Urinary bladder (tissue), 4 donors: ENCODE measurements around the gene RMI2. TPM values are rescaled to one million over a fixed set of nuclear protein-coding genes. Genes with fewer than 3 reads are reported as not detected.
A peak's percentile ranks its signal among the peaks of the same experiment; 100 is the strongest.

Experiments
- DNase-seq: peaks from one replicate; pipeline ENCODE4 v3.0.0-alpha.2; 2015; ENCODE audit errors: extremely low spot score
- H3K27ac ChIP-seq: one replicate; pipeline ENCODE4 v1.5.1; 2013; ENCODE audit warnings: low read depth, mild to moderate bottlenecking, moderate library complexity
- H3K36me3 ChIP-seq: one replicate; pipeline ENCODE4 v1.6.1; 2013; ENCODE audit warnings: mild to moderate bottlenecking, moderate library complexity; ENCODE audit not compliant: insufficient read depth
- H3K4me1 ChIP-seq: one replicate; pipeline ENCODE4 v1.6.1; 2013; ENCODE audit warnings: mild to moderate bottlenecking, moderate library complexity; ENCODE audit not compliant: insufficient read depth
- H3K4me3 ChIP-seq: one replicate; pipeline ENCODE4 v1.5.1; 2013; ENCODE audit warnings: low read depth, low read length
- WGBS: extraction: QIAGEN DNeasy Blood & Tissue Kit; methylation state at CpG from one replicate; pipeline ENCODE4 v1.1.7; 2013; 5-methylcytosine and 5-hydroxymethylcytosine counted together
- polyA plus RNA-seq: library from polyadenylated mRNA; stranded (reverse); fragments of 200-250 nt; gene quantifications from one replicate; pipeline ENCODE4 v1.2.3, GENCODE V29; 2013
- total RNA-seq: library from RNA; depleted of rRNA; stranded (reverse); fragments of >200 nt; gene quantifications from one replicate; pipeline ENCODE4 v1.2.3, GENCODE V29; 2014
- donor health status: healthy with polysubstance abuse.
- donor health status: healthy.

The RMI2 gene
- total and polyA plus RNA-seq, 2 donors, result 2.2 to 14.3 TPM

GRCh38 chr16:11347831-11348230 lies 2.6 kb downstream of the RMI2 start:
- no peaks in the 10 kb centered on the region for H3K4me1 ChIP-seq
- 94% methylated on average over 7 of the region's 7 CpGs for WGBS
- no peak overlapping the region for H3K4me3 ChIP-seq
- H3K27ac ChIP-seq, result no peak overlapping the region
- no peaks in the 10 kb centered on the region for H3K36me3 ChIP-seq
- no peak for DNase-seq

GRCh38 chr16:11348737-11349598 lies 3.7 kb downstream of the RMI2 start:
- Histone ChIP-seq H3K4me1 (no peaks in the 10 kb centered on the region), H3K27ac (no peak overlapping the region), H3K36me3 (no peaks in the 10 kb centered on the region), H3K4me3 (no peak overlapping the region)
- WGBS, result 87% methylated on average over 16 of the region's 16 CpGs
- DNase-seq, result no peak

- 20% methylated on average over 14 of the region's 14 CpGs for WGBS
Observed at GRCh38 chr16:11349599-11350276, 4.5 kb downstream of the RMI2 start.

GRCh38 chr16:11350519-11350918 lies 5.3 kb downstream of the RMI2 start:
- DNase-seq, result no peak
- Histone ChIP-seq H3K36me3 (no peaks in the 10 kb centered on the region), H3K4me3 (no peak overlapping the region), H3K4me1 (no peaks in the 10 kb centered on the region), H3K27ac (no peak overlapping the region)
- WGBS, result 34% methylated on average over 5 of the region's 5 CpGs

More at GRCh38 chr16:11349599-11350276, 4.5 kb downstream of the RMI2 start:
- Histone ChIP-seq H3K4me3 (no peak overlapping the region), H3K36me3 (no peaks in the 10 kb centered on the region), H3K4me1 (no peaks in the 10 kb centered on the region), H3K27ac (peak overlapping the region; percentile 39)
- no peak for DNase-seq

GRCh38 chr16:11350921-11351335 lies 5.7 kb downstream of the RMI2 start:
- Histone ChIP-seq H3K4me3 (no peak overlapping the region), H3K36me3 (no peaks in the 10 kb centered on the region), H3K4me1 (no peaks in the 10 kb centered on the region), H3K27ac (no peak overlapping the region)
- 21% methylated on average over 8 of the region's 8 CpGs for WGBS
- DNase-seq, result no peak

GRCh38 chr16:11353158-11353557 lies 7.9 kb downstream of the RMI2 start:
- H3K4me1 ChIP-seq, result no peaks in the 10 kb centered on the region

GRCh38 chr16:11354407-11354732 lies 9.1 kb downstream of the RMI2 start:
- no peak overlapping the region for H3K27ac ChIP-seq
- H3K4me1 ChIP-seq, result no peaks in the 10 kb centered on the region
- 91% methylated on average over 5 of the region's 5 CpGs for WGBS
- no peak overlapping the region for H3K4me3 ChIP-seq
- H3K36me3 ChIP-seq, result no peaks in the 10 kb centered on the region
- DNase-seq, result no peak

More at GRCh38 chr16:11353158-11353557, 7.9 kb downstream of the RMI2 start:
- Histone ChIP-seq H3K36me3 (no peaks in the 10 kb centered on the region), H3K27ac (no peak overlapping the region), H3K4me3 (no peak overlapping the region)
- 62% methylated on average over 4 of the region's 4 CpGs for WGBS
- DNase-seq, result no peak

- 48% methylated on average over 11 of the region's 11 CpGs for WGBS
- H3K4me1 ChIP-seq, result no peaks in the 10 kb centered on the region
Observed at GRCh38 chr16:11354733-11355574, 9.7 kb downstream of the RMI2 start.

GRCh38 chr16:11355862-11356261 lies 10.6 kb downstream of the RMI2 start:
- Histone ChIP-seq H3K4me1 (no peaks in the 10 kb centered on the region), H3K36me3 (no peaks in the 10 kb centered on the region), H3K4me3 (no peak overlapping the region), H3K27ac (no peak overlapping the region)
- 60% methylated on average over 8 of the region's 8 CpGs for WGBS
- DNase-seq, result no peak

More at GRCh38 chr16:11354733-11355574, 9.7 kb downstream of the RMI2 start:
- DNase-seq, result no peak
- H3K4me3 ChIP-seq, result no peak overlapping the region
- H3K27ac ChIP-seq, result no peak overlapping the region
- no peaks in the 10 kb centered on the region for H3K36me3 ChIP-seq

GRCh38 chr16:11356573-11357331 lies 11.5 kb downstream of the RMI2 start:
- DNase-seq, result no peak
- no peak overlapping the region for H3K27ac ChIP-seq
- 63% methylated on average over 15 of the region's 15 CpGs for WGBS
- H3K4me3 ChIP-seq, result no peak overlapping the region
- no peaks in the 10 kb centered on the region for H3K4me1 ChIP-seq
- H3K36me3 ChIP-seq, result no peaks in the 10 kb centered on the region

- 84% methylated on average over 7 of the region's 7 CpGs for WGBS
- Histone ChIP-seq H3K4me1 (no peaks in the 10 kb centered on the region), H3K27ac (no peak overlapping the region)
Observed at GRCh38 chr16:11358531-11358930, 13.3 kb downstream of the RMI2 start.

GRCh38 chr16:11359370-11359769 lies 14.1 kb downstream of the RMI2 start:
- DNase-seq, result peak; percentile 78
- H3K27ac ChIP-seq, result no peak overlapping the region

More at GRCh38 chr16:11358531-11358930, 13.3 kb downstream of the RMI2 start:
- H3K36me3 ChIP-seq, result no peaks in the 10 kb centered on the region
- no peak overlapping the region for H3K4me3 ChIP-seq
- DNase-seq, result no peak

More at GRCh38 chr16:11359370-11359769, 14.1 kb downstream of the RMI2 start:
- Histone ChIP-seq H3K4me1 (no peaks in the 10 kb centered on the region), H3K4me3 (no peak overlapping the region), H3K36me3 (no peaks in the 10 kb centered on the region)
- WGBS, result 75% methylated on average over 5 of the region's 5 CpGs
